Spleen (tissue), 7 donors: ENCODE measurements around the gene WDR33.

Source experiments
- POLR2A ChIP-seq, 3 donors: fragments of 450-650 bp; IDR thresholded peaks; one replicate each; pipeline ENCODE4 v1.5.1; 2017; ENCODE audit warnings: antibody characterized with exemption in 3 of 3, mild to moderate bottlenecking in 1 of 3
- TF ChIP-seq, protein P1 (sequence below), 11 experiments: fragments of 200-600 bp in 7 of 11; fragments of 450-650 bp in 4 of 11; sonication (generic) in 4 of 11; IDR thresholded peaks in 8 of 11; conservative IDR thresholded peaks in 3 of 11; 1 replicate in 7 of 11; 2 replicates in 4 of 11; pipeline versions ENCODE4 v1.4.0 to v1.8.0; 2016 to 2021; ENCODE audit warnings: antibody characterized with exemption in 11 of 11, inconsistent platforms in 4 of 11, mild to moderate bottlenecking in 1 of 11
- donor health status: DM: no; HTN: no; CAD: no; lungs with moderate emphysema.
- donor health status: DM: no; HTN: no; CAD: no.
- donor health status: DM: no; HTN: no; CAD: no.

DNA sequence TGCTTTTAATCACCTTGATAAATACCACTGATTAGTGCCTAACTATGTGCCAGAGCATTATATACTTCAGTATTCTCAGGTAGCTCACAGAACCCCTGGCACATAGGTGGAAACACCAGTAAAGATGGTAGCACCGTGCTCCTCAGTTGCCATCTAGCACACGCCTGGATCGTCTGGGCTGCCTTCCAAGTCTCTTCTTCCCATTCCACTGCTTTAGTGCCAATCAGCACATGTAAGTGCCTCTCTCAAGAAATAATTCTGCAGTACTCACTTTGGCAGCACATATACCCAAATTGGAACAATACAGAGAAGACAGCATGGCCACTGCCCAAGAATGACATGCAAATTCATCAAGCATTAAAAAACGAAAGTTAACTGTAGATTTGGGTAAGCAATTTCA lies 34.0 kb upstream of the WDR33 start:
- no peak for TF ChIP-seq POLR2A (IDR thresholded peaks at IDR 0.05)
- TF ChIP-seq, protein P1, sequence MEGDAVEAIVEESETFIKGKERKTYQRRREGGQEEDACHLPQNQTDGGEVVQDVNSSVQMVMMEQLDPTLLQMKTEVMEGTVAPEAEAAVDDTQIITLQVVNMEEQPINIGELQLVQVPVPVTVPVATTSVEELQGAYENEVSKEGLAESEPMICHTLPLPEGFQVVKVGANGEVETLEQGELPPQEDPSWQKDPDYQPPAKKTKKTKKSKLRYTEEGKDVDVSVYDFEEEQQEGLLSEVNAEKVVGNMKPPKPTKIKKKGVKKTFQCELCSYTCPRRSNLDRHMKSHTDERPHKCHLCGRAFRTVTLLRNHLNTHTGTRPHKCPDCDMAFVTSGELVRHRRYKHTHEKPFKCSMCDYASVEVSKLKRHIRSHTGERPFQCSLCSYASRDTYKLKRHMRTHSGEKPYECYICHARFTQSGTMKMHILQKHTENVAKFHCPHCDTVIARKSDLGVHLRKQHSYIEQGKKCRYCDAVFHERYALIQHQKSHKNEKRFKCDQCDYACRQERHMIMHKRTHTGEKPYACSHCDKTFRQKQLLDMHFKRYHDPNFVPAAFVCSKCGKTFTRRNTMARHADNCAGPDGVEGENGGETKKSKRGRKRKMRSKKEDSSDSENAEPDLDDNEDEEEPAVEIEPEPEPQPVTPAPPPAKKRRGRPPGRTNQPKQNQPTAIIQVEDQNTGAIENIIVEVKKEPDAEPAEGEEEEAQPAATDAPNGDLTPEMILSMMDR (IDR thresholded peaks at IDR 0.05 in 8 of 11, conservative IDR thresholded peaks at IDR 0.05 in 3 of 11), result no peak
